ENCODE results near the gene CAPN14. TPM values are rescaled to one million over a fixed set of nuclear protein-coding genes. Genes with fewer than 3 reads are reported as not detected.

CAPN14 gene
- total RNA-seq, 1 experiment from 2014 or later, result not detected

- Histone ChIP-seq H4K20me1 (ENCODE audit: insufficient read depth) (no peaks in the 10 kb centered on the region), H3K9ac (ENCODE audit: low read length) (no peak overlapping the region), H3K4me1 (ENCODE audit: control insufficient read depth in 1 of 2, insufficient read depth in 2 of 2, low read length in 2 of 2) (no peaks in the 10 kb centered on the region), H3K36me3 (ENCODE audit: control insufficient read depth in 1 of 2, insufficient read depth in 2 of 2, low read length in 2 of 2) (no peaks in the 10 kb centered on the region), H2AFZ (ENCODE audit: low read depth, low read length, poor library complexity, severe bottlenecking) (no peak overlapping the region), H3K79me2 (ENCODE audit: insufficient read depth, low read length) (no peaks in the 10 kb centered on the region), H3K9me2 (ENCODE audit: insufficient read depth) (no peaks in the 10 kb centered on the region), H3K4me3 (replicated peaks in 1 of 2; ENCODE audit: low read depth in 1 of 2, low read length in 2 of 2) (no peak overlapping the region), H3K27me3 (ENCODE audit: insufficient read depth, low read length) (peaks cover 22% of the 10 kb centered on the region; the same call in 1 of the 2 replicates), H3K27ac (ENCODE audit: low read depth, low read length) (no peak overlapping the region), H3K9me3 (ENCODE audit: control insufficient read depth in 1 of 2, insufficient read depth in 1 of 2, low read depth in 1 of 2, low read length in 2 of 2) (no peaks in the 10 kb centered on the region), H3K4me2 (ENCODE audit: low read length) (no peak overlapping the region)
- ATAC-seq (no peak), DNase-seq (ENCODE audit: low read depth, low spot score) (no peak)
- ChIA-PET POLR2A (no interaction called here), RAD21 (ENCODE audit: low non-redundant PET in 1 of 2, low total read pairs in 2 of 2, uncharacterized antibody in 2 of 2, unreplicated experiment in 2 of 2) (no interaction called here), CTCF (no interaction called here)
- TF ChIP-seq SIN3A (IDR thresholded peaks at IDR 0.05; ENCODE audit: low read depth) (no peak), SRF (IDR thresholded peaks at IDR 0.05; ENCODE audit: low read depth) (no peak), EZH2 (IDR thresholded peaks at IDR 0.05) (no peak), ZNF274 (IDR thresholded peaks at IDR 0.05; ENCODE audit: low read depth, low read length) (no peak), YY1 (IDR thresholded peaks at IDR 0.05; ENCODE audit: extremely low read depth, insufficient replicate concordance, low read depth, low read length) (no peak), CBX3 (IDR thresholded peaks at IDR 0.05; ENCODE audit: low read depth) (no peak), ZBTB33 (IDR thresholded peaks at IDR 0.05; ENCODE audit: extremely low read depth, insufficient replicate concordance, low read length) (no peak), EZH2phosphoT487 (IDR thresholded peaks at IDR 0.05; ENCODE audit: borderline replicate concordance) (no peak), MAX (IDR thresholded peaks at IDR 0.05) (no peak), SP1 (IDR thresholded peaks at IDR 0.05; ENCODE audit: low read depth) (no peak), JUND (IDR thresholded peaks at IDR 0.05) (no peak), ZFX (IDR thresholded peaks at IDR 0.05) (no peak), EGR1 (IDR thresholded peaks at IDR 0.05; ENCODE audit: low read depth) (no peak), POLR2A (IDR thresholded peaks at IDR 0.05; ENCODE audit: borderline replicate concordance, extremely low read depth, insufficient read depth, insufficient read length) (no peak)
- intact Hi-C loops (cut with micrococcal nuclease), result no loop called here
- no TSS peak for BruUV-seq (replicated peaks)
Measured at GRCh38 chr2:31191931-31192330, 25.4 kb downstream of the CAPN14 start.
